Measurements from ENCODE around the gene METTL21C.

DNA sequence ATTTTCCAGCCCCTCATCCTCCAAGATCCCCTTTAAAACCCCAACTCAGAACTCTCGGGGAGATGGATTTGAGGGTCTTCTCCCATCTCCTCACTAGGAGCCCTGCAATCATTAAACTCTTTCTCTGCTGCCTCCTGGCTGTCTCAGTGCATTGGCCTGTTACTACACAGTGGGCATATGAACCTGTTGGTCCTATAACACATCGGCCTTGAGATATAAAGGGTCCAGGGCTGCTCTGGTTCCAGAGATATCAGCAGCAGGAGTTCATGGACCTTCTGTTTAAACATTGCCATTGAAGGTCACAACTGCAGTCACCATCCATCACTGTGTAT lies 3.8 kb upstream of the METTL21C start:
- TF ChIP-seq, protein P1, sequence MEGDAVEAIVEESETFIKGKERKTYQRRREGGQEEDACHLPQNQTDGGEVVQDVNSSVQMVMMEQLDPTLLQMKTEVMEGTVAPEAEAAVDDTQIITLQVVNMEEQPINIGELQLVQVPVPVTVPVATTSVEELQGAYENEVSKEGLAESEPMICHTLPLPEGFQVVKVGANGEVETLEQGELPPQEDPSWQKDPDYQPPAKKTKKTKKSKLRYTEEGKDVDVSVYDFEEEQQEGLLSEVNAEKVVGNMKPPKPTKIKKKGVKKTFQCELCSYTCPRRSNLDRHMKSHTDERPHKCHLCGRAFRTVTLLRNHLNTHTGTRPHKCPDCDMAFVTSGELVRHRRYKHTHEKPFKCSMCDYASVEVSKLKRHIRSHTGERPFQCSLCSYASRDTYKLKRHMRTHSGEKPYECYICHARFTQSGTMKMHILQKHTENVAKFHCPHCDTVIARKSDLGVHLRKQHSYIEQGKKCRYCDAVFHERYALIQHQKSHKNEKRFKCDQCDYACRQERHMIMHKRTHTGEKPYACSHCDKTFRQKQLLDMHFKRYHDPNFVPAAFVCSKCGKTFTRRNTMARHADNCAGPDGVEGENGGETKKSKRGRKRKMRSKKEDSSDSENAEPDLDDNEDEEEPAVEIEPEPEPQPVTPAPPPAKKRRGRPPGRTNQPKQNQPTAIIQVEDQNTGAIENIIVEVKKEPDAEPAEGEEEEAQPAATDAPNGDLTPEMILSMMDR (IDR thresholded peaks at IDR 0.05), result no peak
- no peak for TF ChIP-seq POLR2A (IDR thresholded peaks at IDR 0.05)
